Mucosa of stomach (tissue), 1 donor: ENCODE data around the gene CRELD1.

Experiments used
- H3K27me3 ChIP-seq: one replicate; pipeline ENCODE4 v1.7.0; 2013; ENCODE audit warnings: mild to moderate bottlenecking, low read length; ENCODE audit not compliant: control insufficient read depth, insufficient read depth
- H3K36me3 ChIP-seq: one replicate; pipeline ENCODE4 v1.7.0; 2013; ENCODE audit warnings: low read length; ENCODE audit not compliant: control insufficient read depth, insufficient read depth
- H3K4me1 ChIP-seq: one replicate; pipeline ENCODE4 v1.7.0; 2013; ENCODE audit warnings: mild to moderate bottlenecking, low read length; ENCODE audit not compliant: control insufficient read depth, insufficient read depth
- H3K4me3 ChIP-seq: one replicate; pipeline ENCODE4 v1.7.0; 2013; ENCODE audit warnings: low read length
- H3K9ac ChIP-seq: one replicate; pipeline ENCODE4 v1.7.0; 2013; ENCODE audit warnings: mild to moderate bottlenecking, low read length, moderate library complexity
- H3K9me3 ChIP-seq: one replicate; pipeline ENCODE4 v1.7.0; 2013; ENCODE audit warnings: mild to moderate bottlenecking, low read length, moderate library complexity; ENCODE audit not compliant: control insufficient read depth
- donor health status: Pancreatic carcinoma.

CRELD1 gene

GRCh38 chr3:9909221-9910013 lies 24.2 kb upstream of the CRELD1 start:
- H3K4me1 ChIP-seq = peaks cover 12% of the 10 kb centered on the region
- H3K9ac ChIP-seq = no peak overlapping the region
- peaks cover 17% of the 10 kb centered on the region for H3K36me3 ChIP-seq
- no peaks in the 10 kb centered on the region for H3K27me3 ChIP-seq
- no peak overlapping the region for H3K4me3 ChIP-seq
- no peaks in the 10 kb centered on the region for H3K9me3 ChIP-seq

DNA sequence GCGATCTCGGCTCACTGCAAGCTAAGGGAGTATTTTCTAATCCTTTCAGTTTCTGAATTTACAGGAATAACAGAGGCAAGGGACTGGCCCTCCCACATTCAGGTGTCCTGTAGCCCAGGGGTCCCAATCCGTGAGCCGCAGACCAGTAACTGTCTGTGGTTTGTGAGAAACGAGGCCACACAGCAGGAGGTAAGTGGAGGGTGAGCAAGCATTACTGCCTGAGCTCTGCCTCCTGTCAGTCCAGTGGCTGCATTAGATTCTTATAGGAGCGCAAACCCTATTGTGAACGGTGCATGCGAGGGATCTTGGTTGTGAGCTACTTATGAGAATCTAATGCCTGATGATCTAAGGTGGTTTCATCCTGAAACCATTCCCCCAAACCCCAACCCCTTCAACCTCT lies 21.8 kb upstream of the CRELD1 start:
- Histone ChIP-seq H3K36me3 (peaks cover 17% of the 10 kb centered on the region), H3K27me3 (no peaks in the 10 kb centered on the region), H3K9ac (no peak overlapping the region), H3K9me3 (no peaks in the 10 kb centered on the region), H3K4me1 (peaks cover 35% of the 10 kb centered on the region), H3K4me3 (no peak overlapping the region)

DNA sequence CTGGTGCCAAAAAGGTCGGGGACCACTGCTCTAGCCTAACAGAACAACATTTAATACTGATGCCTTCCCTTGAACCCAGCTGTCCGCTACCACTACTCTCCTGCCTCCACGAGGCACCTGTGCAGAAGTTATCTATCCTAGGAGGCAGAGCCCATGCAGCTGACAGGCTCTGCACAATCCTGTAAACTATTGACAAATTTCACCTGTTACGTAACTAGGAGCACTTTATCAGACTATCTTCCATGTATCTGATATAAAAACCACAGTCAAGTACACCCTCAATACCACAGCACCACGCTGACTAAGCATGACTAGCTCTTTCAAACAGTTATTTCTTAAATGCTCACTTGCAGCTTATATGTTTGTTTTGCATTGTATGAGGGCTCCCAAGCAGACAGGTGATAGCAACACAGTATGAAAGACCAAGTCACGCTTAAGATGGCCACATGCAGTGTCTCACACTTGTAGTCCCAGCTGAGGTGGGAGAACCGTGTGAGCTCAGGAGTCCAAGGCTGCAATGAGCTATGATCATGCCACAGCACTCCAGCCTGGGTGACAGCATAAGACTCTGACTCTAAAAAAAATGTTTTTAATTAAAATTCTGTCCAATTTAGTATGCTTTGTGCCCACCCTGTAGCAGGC lies 21.2 kb upstream of the CRELD1 start:
- Histone ChIP-seq H3K4me1 (peaks cover 39% of the 10 kb centered on the region), H3K36me3 (peaks cover 17% of the 10 kb centered on the region)

DNA sequence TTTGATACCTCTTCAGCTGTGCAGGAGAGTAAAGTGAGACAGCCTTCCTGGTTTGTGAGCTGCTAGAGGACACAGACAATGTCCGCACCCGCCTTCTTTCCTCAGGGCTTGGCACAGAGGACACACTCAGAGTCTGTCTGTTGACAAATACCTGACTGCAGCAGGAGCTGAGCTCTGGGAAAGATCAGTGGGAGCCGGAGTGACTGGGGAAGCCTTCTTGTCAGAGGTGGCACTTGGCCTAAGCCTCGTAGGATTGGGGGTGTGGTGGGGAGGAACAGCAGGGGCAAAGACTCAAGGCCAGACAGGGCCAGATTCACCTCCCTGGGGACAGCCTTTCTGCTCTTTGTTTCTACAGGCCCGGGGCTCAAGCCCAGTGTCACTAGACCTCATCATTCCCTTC lies 20.0 kb upstream of the CRELD1 start:
- H3K4me3 ChIP-seq = no peak overlapping the region
- H3K9ac ChIP-seq = no peak overlapping the region
- no peaks in the 10 kb centered on the region for H3K9me3 ChIP-seq
- H3K36me3 ChIP-seq = peaks cover 12% of the 10 kb centered on the region
- peaks cover 49% of the 10 kb centered on the region for H3K4me1 ChIP-seq
- no peaks in the 10 kb centered on the region for H3K27me3 ChIP-seq

More for the DNA sequence above, 21.2 kb upstream of the CRELD1 start:
- Histone ChIP-seq H3K27me3 (no peaks in the 10 kb centered on the region), H3K9ac (no peak overlapping the region), H3K4me3 (no peak overlapping the region), H3K9me3 (no peaks in the 10 kb centered on the region)

DNA sequence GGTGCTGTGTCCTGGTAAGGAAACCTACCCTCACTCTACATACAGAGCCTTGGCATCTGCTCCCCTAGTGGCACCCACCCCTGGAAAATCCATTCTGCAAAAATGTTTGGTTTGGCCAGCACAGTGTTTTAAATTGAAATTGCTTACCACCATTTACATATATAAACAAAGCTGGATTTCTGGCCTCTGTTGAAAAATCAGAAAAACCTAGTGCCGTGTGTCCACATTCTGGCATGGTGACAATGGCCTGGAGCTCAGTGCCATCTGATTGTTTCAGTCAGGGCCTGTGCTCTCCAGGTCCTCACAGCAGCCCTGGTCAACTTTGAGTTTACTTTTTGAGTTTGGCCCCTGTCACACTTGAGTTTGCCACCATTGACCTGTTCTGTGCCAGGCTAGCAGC lies 19.6 kb upstream of the CRELD1 start:
- Histone ChIP-seq H3K36me3 (peaks cover 12% of the 10 kb centered on the region), H3K4me3 (no peak overlapping the region), H3K9me3 (no peaks in the 10 kb centered on the region), H3K4me1 (peaks cover 49% of the 10 kb centered on the region), H3K27me3 (no peaks in the 10 kb centered on the region), H3K9ac (peak overlapping the region; percentile 61)

DNA sequence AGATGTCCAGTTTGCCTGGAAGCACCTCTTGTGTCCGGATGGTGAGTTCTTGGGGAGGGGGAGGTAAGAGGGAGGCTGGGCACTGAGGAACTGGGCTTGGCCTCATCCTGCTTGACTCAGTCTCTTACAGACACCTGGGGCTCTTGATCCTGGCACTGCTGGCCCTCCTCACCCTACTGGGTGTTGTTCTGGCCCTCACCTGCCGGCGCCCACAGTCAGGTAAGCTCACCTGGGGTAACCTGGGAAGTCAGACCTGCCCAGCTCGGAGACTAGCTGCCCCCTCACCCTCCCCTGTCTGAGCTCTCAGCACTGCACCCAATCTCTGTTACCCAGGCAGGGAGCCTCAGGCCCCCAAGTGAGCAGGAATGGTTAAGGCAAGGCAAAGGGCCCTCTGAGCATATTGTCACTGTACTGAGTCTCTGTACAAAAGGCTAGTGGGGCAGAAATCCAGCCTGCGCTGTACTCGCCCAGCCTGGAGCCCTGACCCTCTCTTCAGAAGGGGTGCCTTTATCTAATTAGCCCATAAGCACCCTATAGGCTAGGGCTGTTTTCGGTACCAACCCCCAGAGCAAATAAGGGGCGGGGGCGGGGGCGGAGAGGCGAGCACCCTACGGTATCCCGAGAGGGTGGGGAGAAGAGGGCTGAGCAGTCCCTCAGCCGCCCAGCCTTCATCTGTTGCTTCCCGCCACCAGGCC lies 18.9 kb upstream of the CRELD1 start:
- peaks cover 49% of the 10 kb centered on the region for H3K4me1 ChIP-seq
- no peak overlapping the region for H3K4me3 ChIP-seq

GRCh38 chr3:9915254-9916141 lies 18.1 kb upstream of the CRELD1 start:
- H3K27me3 ChIP-seq = no peaks in the 10 kb centered on the region
- peaks cover 49% of the 10 kb centered on the region for H3K4me1 ChIP-seq
- H3K9ac ChIP-seq = peak overlapping the region; percentile 22
- H3K9me3 ChIP-seq = no peaks in the 10 kb centered on the region
- peak overlapping the region; percentile 25 for H3K4me3 ChIP-seq
- H3K36me3 ChIP-seq = peaks cover 6% of the 10 kb centered on the region

More for the DNA sequence above, 18.9 kb upstream of the CRELD1 start:
- H3K9ac ChIP-seq = peak overlapping the region; percentile 61
- no peaks in the 10 kb centered on the region for H3K27me3 ChIP-seq
- H3K9me3 ChIP-seq = no peaks in the 10 kb centered on the region
- H3K36me3 ChIP-seq = peaks cover 7% of the 10 kb centered on the region

DNA sequence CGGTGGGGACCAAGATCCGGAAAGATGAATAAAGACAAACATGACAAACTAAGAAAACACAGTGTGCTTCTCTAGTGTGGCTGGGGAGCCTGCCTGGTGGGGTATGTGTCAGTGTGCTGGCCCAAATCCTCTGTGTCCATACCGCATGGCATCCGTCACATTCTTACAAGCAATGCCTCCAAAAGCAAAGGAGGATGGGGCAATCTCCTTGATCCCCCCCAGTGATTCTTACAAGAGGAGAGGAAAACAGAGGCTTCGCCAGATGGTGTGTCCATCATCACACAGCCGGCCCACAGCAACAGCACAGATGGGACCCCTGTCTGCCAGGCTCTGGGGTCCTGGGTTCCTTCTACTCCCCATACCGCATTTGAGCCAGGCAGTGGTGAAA lies 17.3 kb upstream of the CRELD1 start:
- no peaks in the 10 kb centered on the region for H3K9me3 ChIP-seq
- H3K4me3 ChIP-seq = peak overlapping the region; percentile 64
- H3K36me3 ChIP-seq = peaks cover 3% of the 10 kb centered on the region
- H3K4me1 ChIP-seq = peaks cover 49% of the 10 kb centered on the region
- no peaks in the 10 kb centered on the region for H3K27me3 ChIP-seq
- H3K9ac ChIP-seq = peak overlapping the region; percentile 81

DNA sequence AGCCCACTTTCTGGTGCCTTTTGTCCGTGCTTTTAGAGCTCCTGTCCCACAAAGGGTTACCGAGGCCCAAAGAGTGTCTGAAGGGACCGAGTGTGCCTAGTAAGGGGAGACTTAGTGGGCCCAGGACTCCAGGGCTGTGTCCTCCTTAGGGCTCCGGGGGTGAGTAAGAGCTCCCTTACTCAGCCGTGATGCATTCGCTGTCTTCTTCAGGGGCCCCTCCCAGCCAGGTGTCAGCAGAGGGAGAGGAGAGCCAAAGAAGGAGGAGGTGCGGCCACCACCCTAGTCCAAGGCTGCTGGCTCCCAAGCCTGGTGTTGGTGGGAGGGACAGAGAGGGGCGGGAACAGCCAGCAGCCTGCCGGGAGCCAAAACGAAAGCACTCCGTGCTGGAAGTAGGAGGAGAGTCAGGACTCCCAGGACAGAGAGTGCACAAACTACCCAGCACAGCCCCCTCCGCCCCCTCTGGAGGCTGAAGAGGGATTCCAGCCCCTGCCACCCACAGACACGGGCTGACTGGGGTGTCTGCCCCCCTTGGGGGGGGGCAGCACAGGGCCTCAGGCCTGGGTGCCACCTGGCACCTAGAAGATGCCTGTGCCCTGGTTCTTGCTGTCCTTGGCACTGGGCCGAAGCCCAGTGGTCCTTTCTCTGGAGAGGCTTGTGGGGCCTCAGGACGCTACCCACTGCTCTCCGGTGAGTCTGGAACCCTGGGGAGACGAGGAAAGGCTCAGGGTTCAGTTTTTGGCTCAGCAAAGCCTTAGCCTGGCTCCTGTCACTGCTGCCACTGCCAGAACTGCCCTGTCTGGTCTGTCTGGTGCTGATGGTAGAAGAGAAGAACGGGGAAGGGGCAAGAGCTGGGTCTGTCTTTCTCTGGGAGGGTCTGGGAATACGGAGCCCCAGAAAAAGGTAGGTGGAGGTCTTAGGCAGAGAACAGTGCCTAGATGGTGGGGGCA lies 16.6 kb upstream of the CRELD1 start, which contains the start of gene IL17RC:
Gene IL17RC (plus strand): TSS at position 365 of the 947 bp plus-strand sequence. CDS start 218 bp downstream, at position 583.
- Histone ChIP-seq H3K4me1 (peaks cover 46% of the 10 kb centered on the region), H3K36me3 (no peaks in the 10 kb centered on the region), H3K9ac (peak within 1 kb of the TSS; percentile 81), H3K27me3 (no peaks in the 10 kb centered on the region), H3K9me3 (no peaks in the 10 kb centered on the region), H3K4me3 (peak within 1 kb of the TSS; percentile 64)

DNA sequence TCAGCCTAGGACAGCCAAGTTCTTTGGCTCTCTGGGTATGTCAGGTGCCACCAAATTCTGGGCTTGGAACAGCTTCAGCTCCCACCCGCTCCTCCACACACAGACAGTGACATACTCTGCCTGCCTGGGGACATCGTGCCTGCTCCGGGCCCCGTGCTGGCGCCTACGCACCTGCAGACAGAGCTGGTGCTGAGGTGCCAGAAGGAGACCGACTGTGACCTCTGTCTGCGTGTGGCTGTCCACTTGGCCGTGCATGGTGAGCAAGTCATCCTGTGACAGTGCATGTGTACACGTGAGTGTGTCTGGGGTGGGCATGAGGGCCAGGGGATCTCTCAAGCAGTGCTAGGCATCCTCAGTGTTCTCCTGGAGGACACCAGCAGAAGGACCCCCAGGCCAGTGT lies 15.8 kb upstream of the CRELD1 start:
- H3K9me3 ChIP-seq = no peaks in the 10 kb centered on the region
- no peaks in the 10 kb centered on the region for H3K27me3 ChIP-seq
- H3K9ac ChIP-seq = peak overlapping the region; percentile 81
- H3K4me3 ChIP-seq = peak overlapping the region; percentile 64
- H3K36me3 ChIP-seq = no peaks in the 10 kb centered on the region
- H3K4me1 ChIP-seq = peaks cover 42% of the 10 kb centered on the region
